ENCODE results near the gene AXIN1.
"Not testable (repeated sequence)": the region's sequence is repeated elsewhere in the genome, so short reads cannot be mapped to it uniquely, and the experiment has no call there.

Gene AXIN1

DNA sequence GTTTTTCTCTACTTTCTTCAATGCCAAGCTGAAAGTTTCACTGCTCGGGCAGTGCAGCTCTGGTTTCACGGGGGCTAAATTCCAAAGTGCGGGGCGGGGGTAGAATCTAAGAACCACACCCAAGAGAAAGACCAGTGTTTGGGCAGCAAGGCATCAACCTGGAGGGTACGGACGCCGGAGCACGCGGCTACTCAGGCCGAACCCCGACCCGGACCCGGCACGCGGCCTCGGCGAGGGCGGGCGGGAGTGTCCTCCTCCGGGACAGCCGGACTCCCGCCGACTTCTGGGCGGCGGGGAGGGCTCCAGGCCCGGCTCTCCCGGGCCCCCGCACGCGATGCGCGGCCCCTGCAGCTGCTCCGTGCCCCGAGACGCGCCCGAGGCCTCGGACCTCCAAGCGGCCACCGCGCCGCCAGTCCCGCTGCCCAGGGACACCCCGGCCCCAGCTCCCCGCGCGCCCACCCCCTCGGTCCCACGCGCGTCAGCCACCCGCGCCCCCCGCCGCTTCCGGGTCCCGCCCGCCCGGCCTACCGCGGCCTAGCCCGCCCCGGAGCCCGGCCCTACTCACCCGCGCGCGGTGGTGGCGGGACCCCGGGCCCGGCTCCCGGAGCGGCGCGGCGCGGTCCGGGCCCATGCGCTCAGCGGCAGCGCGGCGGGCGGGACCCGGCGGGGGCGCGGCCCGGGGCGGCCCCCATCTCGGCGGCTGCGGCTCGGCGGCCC is 561 bp downstream of the AXIN1 start:
- TF ChIP-seq CTCF (IDR thresholded peaks at IDR 0.05; ENCODE audit: low read depth, low read length): no peak
- DNase-seq (ENCODE audit: extremely low read depth, low read depth): no peak

DNA sequence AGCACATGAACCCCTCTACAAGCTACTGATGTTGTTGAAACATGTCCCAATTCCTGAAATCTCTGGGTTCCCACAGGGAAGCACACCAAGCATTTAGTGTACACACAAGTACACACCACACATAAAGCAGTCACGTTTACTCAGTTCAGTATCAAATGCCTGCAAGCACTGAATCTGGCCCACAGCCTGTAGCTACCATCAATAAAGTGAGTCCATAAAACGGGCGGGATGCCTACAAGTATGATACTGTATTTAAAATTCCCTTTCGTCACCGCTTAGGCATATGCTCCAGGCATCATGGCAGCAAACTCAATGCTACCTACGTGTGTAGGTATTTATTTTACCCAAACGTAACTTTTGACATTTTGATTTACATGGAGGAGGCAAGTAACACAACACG is 2.3 kb downstream of the AXIN1 start:
- no peak for TF ChIP-seq CTCF (IDR thresholded peaks at IDR 0.05; ENCODE audit: low read depth, low read length)
- no peak for DNase-seq (ENCODE audit: extremely low read depth, low read depth)

DNA sequence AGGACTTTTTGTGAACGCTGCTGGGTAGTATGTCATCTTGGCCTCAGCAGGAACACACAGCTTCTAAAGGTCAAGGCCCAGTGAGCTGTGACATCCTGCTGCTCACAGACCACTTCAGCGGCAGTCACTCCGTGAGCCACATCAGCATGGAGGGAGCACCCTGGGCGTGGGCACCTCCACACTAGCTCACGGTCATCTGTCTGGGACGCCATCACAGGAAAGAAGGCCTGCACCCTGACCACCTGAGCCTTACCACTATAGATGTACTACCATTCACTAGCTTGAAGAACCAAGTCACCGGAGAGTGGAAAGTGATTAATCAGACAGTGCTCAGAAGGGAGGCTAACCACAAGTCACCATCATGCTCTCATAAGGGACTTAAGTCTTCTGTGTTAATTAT is 3.3 kb downstream of the AXIN1 start:
- DNase-seq (ENCODE audit: extremely low read depth, low read depth): no peak
- TF ChIP-seq CTCF (IDR thresholded peaks at IDR 0.05; ENCODE audit: low read depth, low read length): no peak

DNA sequence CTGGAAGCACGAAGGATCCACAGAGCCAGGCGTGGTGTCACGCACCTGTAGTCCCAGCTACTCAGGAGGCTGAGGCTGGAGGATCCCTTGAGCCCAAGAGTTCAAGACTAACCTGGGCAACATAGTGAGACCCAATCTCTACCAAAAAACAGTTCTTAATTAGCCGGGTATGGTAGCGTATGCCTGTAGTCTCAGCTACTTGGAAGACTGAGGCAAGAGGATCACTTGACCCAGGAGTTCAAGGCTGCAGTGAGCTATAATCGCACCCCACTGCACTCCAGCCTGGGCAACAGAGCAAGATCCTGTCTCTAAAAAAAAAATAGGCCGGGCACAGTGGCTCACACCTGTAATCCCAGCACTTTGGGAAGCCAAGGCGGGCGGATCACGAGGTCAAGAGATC is 4.0 kb downstream of the AXIN1 start:
- not testable (repeated sequence) for DNase-seq (ENCODE audit: extremely low read depth, low read depth)

DNA sequence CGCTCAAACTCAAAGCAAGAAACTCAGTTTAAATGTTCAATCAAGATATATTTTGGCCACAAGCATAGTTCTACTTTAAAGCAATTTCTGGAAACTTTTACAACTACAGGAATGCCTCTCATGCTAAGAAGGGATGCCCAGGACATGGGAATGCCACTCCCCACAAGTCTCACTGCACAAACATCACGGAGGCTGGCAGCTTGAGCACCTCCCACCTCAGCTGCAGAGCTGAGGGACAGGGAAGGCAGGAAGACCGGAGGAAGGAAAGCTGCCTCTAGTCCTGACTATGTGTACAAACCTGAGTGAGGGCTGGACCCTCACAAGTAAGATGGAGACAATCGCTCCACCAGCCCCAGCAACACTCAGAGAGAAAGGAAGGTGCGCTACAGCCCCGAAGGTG is 5.3 kb downstream of the AXIN1 start:
- TF ChIP-seq CTCF (IDR thresholded peaks at IDR 0.05; ENCODE audit: low read depth, low read length): no peak
- no peak for DNase-seq (ENCODE audit: extremely low read depth, low read depth)

DNA sequence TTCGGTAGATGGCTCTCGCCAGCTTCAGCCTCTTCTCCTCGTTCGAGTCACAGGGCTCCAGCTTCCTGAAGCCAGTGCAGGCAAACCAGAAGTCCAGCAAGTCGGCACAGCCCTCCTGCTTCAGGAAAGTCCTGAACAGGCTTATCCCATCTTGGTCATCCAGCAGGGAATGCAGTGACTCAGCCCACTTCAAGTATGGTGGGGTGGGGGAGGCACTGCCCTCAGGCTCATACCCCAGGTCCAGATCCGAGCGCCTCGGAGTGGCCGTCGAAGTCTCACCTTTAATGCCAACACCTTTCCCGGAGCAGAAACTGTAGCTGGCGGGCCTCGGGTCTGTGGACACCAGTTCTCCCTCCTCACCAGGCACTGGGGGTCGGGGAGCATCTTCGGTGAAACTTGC is 5.9 kb downstream of the AXIN1 start:
- TF ChIP-seq CTCF (IDR thresholded peaks at IDR 0.05; ENCODE audit: low read depth, low read length): no peak
- DNase-seq (ENCODE audit: extremely low read depth, low read depth): no peak

DNA sequence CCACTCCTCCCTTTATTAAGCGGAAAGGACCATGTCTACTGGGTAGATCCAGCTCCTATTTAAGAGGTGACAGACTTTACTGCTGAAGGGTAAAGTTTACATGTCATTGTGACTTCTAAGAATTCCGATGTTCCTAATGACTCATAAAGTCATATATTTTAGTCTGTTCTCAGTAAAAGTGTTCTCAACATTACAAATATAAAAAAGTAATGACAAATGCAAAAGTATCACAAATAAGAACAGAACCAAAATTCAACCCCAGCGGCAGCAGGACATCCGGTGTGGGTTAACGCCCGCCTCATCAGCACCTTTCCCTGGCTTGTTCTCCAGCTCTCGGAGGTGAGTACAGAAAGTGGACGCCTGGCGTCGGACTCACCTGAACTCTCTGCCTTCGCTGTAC is 6.8 kb downstream of the AXIN1 start:
- no peak for TF ChIP-seq CTCF (IDR thresholded peaks at IDR 0.05; ENCODE audit: low read depth, low read length)
- no peak for DNase-seq (ENCODE audit: extremely low read depth, low read depth)

Measured in AG09319 (cell line).